Measurements from ENCODE around the gene DSCAML1. TPM values are rescaled to one million over a fixed set of nuclear protein-coding genes. Genes with fewer than 3 reads are reported as not detected.

The DSCAML1 gene
- total and polyA plus RNA-seq, 9 of the 15 experiments (the other 6 are each of a cell fraction or from before 2014, with no cell fraction given) = not detected

GRCh38 chr11:117591316-117592039 is 205.5 kb downstream of the DSCAML1 start:
- under 1% methylated on average over 15 of the region's 16 CpGs for WGBS (ENCODE audit: insufficient coverage, low coverage, missing lambda C conversion rate)
- FAIRE-seq = no peak
- ChIA-PET CTCF (ENCODE audit: low intra/inter-chr PET ratio) (no interaction called here), POLR2A (no interaction called here)
- Histone ChIP-seq H3K9ac (ENCODE audit: insufficient read depth in 1 of 2, low read depth in 2 of 2, low read length in 2 of 2) (no peak overlapping the region), H2AFZ (ENCODE audit: low read depth, low read length) (no peak overlapping the region), H3K27ac (ENCODE audit: extremely low read depth, low read depth, low read length) (no peak overlapping the region), H3K79me2 (ENCODE audit: control insufficient read depth, insufficient read depth, low read length) (no peaks in the 10 kb centered on the region), H3K27me3 (ENCODE audit: control insufficient read depth in 2 of 2, insufficient read depth in 2 of 2, low read length in 2 of 2) (peaks cover 0 to 52% of the 10 kb centered on the region in 2 experiments; a peak in 4 of 5 replicates), H3K4me1 (replicated peaks in 1 of 2; ENCODE audit: control insufficient read depth in 2 of 2, insufficient read depth in 2 of 2, low read length in 2 of 2) (no peaks in the 10 kb centered on the region), H3K9me3 (replicated peaks; ENCODE audit: control insufficient read depth, insufficient read depth, low read depth, low read length) (no peaks in the 10 kb centered on the region), H3K9me1 (ENCODE audit: control insufficient read depth, insufficient read depth, low read length) (no peaks in the 10 kb centered on the region), H3K4me2 (ENCODE audit: insufficient read depth, low read length) (no peak overlapping the region), H3K36me3 (ENCODE audit: control insufficient read depth, insufficient read depth, low read length) (no peaks in the 10 kb centered on the region), H4K20me1 (replicated peaks; ENCODE audit: control insufficient read depth, insufficient read depth, low read length) (0 out of 2 replicates have a peak, but pooled peaks cover 5% of the 10 kb centered on the region), H3K4me3 (no peak overlapping the region)
- no peak for TF ChIP-seq ZMIZ1 (IDR thresholded peaks at IDR 0.05; ENCODE audit: low read depth in 2 of 2, low read length in 2 of 2)
- TF ChIP-seq HBP1 (CRISPR knock-in tag; IDR thresholded peaks at IDR 0.05) = no peak
- no peak for TF ChIP-seq SUPT5H (IDR thresholded peaks at IDR 0.05)
- no peak for TF ChIP-seq XRCC4 (IDR thresholded peaks at IDR 0.05; ENCODE audit: extremely low read depth, insufficient read depth, insufficient read length)
- no peak for TF ChIP-seq SOX6 (IDR thresholded peaks at IDR 0.05)
- no peak for TF ChIP-seq E2F5 (CRISPR knock-in tag; IDR thresholded peaks at IDR 0.05)
- no peak for TF ChIP-seq NFIX (CRISPR knock-in tag; IDR thresholded peaks at IDR 0.05; ENCODE audit: low read depth)
- TF ChIP-seq CUX1 (CRISPR knock-in tag; IDR thresholded peaks at IDR 0.05) = no peak
- intact Hi-C loops (cut with micrococcal nuclease) (no loop called here), in situ Hi-C loops (cut with MboI) (no loop called here)
- no peak for DNase-seq (ENCODE audit: extremely low read depth in 1 of 4, low spot score in 3 of 4)
- ATAC-seq = no peak
- BruUV-seq (replicated peaks) = no TSS peak

Measured in K562 (cell line).